ENCODE measurements around the gene PLEKHA6. TPM values are rescaled to one million over a fixed set of nuclear protein-coding genes. Genes with fewer than 3 reads are reported as not detected.

The PLEKHA6 gene
- total and polyA plus RNA-seq, 2 of the 8 experiments (the other 6 are each of a cell fraction or from before 2014, with no cell fraction given): 4.8 to 20.2 TPM

DNA sequence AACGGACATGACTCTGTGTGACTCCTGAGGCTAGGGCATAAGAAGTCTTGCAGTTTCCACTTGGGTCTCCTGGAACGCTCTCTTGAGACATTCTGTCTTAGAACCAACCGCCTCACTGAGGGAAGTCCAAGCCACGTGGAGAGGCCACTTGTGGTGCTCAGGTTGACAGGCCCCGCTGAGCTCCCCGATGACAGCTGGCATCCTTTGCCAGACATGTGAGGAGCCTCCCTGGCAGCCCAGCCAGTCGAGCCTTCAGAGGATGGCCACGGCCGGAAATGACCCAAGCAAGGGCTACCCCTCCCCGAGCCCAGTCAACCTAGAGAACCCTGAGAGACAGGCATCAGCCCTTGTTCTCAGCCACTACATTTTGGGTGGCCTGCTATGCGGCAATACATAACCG, 20.7 kb downstream of the PLEKHA6 start (continued):
- TF ChIP-seq SP4 (IDR thresholded peaks at IDR 0.05; ENCODE audit: low read length): no peak
